Measurements from ENCODE around the gene LACTBL1.

LACTBL1 gene

DNA sequence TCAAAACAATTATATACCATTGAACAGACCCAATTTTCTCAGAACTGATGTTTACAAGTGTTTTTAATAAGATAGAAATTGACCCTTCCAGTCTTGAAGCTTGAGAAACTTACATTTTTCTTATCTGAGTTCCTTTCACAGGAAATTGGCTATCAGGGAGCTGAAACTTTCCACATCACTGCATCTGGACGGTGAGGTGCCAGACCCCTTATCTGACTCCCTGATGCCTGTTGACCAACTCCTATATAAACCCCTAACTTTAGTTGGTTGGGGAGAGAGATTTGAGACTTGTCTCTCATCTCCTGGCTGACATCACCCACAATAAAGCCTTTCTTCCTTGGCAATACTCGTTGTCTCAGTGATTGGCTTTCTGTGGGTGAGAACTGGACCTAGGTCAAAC lies 31.4 kb downstream of the LACTBL1 start:
- DNase-seq, result no peak

DNA sequence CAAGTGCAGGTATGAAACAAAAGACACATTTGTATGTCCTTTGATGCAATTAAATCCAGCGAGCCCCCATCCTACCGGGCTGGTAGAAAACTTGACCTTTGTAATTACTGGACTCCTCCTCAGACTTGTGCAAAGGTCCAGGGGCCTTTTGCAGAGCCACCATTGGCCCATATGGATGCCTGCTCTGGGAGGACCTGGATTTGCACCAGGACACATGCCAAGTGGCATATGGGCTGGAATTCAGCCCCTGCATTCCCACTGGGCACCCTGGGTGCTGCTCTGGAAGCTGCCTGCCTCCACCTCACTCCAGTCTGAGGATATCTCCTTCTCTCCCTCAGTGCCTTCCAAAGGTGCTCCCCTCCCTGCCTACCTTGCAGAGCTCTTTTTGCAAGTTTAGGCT lies 36.0 kb downstream of the LACTBL1 start:
- no peak for DNase-seq

DNA sequence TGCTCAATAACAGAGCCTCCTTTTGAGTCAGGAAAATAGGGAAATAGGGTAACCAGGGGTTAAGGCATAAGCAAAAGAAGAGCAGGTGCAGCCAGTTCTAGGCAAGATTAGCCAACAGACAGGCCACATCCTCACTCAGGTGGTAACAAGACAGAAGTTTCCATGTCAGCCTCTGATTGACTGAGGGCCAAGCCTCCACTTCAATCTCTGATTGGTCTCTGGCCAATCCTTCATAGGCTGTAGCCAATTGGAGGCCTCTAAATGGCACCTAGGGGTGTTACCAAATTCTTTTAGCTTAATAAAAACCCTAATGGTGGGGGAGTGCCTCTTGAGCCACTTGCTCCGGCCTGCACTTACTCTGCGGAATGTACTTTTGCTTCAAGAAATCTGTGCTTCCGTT lies 37.2 kb downstream of the LACTBL1 start:
- DNase-seq, result no peak

DNA sequence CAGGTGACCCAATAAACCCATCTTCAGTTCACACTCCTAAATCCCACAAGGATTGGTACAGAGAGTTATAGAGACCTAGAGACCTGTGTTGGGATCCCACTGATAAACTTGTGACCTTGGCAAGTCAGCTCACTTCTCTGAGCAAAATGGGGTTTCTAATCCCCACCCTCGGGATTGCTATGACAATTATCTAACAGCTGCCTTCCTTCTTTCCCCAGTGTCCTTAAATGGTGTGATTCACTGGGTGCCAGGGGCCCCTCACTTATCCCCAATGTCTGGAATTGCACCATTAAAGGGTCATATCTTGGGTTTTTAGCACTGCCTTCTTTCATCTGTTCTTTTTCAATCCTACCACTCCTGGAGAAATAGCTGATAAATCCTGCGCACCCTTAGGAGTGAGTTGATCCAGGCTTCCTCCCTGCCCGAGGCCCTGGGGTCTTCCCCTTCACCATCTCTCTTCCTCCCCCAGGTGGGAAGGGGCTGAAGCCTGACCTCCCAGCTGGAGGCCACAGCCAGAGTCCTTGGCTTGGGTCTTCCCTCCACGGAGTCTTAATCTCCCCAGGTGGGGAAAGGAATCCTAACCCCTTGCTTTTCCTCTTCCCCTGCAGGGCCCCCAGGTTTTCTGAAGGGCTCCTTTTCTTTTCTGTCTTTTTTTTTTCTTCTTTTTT lies 39.7 kb downstream of the LACTBL1 start:
- no peak for DNase-seq

DNA sequence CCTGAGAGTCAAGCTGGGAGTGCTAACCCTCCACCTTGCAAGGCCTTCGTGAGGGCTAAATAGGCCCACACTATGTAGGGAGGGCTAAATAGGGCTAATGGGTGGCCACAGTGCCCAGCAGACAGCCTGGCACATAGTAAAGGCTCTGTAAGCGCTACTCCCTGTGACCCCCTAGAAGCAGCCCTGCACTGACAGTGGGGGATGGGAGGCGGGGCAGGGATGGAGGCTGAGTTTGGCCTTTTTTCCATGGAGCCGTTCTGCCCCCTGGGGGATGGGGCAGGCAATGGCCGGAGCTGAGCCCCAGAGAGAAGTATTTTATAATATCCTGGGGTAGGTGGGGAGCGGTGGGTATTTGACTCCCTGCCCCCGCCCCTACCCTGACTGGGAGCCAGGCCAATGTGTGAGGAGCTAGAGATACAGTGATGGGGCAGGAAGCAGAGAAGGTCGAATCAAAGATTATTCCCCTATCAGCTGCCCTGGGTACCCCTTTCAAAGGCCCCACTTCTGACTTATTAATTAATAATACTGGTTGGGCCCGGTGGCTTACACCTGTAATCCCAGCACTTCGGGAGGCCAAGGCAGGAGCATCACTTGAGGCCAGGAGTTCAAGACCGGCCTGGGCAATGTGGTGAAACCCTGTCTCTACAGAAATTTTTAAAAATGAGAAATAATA lies 42.3 kb downstream of the LACTBL1 start:
- DNase-seq, result no peak

DNA sequence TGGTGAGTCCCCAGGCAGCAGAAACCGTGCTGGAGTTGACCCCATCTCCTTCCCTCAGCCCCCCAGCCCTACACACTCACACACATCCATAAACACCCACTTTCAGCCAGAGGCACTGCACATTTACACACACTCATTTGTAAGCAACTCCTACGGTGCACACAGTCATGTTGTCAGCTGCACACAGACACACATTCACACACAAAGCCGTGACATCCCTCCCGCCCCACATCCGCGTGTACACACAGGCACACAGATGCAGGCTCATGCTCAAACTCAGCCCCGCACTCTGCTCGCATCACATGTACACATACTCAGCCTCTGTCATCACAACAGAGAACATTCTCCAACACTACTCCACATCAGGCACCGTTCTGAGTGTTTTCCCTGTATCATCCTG lies 47.6 kb downstream of the LACTBL1 start:
- no peak for DNase-seq

DNA sequence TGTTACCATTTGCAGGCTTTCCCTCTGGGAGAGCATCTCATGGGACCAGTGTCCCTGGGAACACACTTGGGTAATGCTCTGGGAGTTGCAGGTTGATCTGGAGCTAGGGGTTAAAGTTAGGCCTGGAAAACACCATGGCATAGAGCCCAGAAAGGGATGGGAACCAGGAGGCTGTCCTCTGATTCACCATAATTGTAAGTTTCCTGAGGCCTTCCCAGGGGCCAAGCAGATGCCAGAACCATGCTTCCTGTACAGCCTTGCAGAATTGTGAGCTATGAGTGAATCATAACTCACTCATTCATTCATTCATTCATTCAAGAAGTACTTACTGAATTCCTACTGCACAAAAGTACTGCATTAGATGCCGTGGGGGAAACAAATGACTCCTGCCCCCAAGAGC lies 50.0 kb downstream of the LACTBL1 start:
- DNase-seq, result no peak

DNA sequence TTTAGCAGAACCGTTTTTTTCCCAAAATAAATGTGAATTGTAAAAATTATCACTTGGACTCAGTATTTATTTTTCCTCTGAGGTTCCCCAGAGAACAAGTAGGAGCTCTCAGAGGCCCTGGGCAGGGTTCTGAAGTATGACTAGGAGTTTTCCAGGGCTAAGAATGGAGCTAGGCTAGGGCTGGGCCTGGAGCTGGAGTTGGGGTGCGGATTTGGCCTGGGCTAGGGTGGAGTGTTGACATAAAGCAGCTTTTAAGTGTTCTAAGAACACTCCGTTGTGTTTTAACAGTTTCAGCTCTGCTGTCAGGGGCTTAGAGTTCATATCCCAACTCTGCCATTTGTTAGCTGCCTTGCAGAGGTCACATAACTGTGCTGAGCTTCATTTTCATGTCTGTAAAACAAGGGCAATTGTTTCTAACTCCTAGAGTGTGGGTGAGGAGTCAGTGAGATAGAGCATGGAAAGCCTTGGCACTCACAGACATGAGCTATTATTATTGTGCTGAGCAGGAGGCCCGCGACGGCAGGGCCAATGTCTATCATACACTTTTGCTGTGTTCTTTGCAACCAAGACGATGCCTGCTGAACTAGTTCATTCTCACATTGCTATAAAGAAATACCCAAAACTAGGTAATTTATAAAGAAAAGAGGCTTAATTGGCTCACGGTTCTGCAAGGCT lies 51.1 kb downstream of the LACTBL1 start:
- no peak for DNase-seq

DNA sequence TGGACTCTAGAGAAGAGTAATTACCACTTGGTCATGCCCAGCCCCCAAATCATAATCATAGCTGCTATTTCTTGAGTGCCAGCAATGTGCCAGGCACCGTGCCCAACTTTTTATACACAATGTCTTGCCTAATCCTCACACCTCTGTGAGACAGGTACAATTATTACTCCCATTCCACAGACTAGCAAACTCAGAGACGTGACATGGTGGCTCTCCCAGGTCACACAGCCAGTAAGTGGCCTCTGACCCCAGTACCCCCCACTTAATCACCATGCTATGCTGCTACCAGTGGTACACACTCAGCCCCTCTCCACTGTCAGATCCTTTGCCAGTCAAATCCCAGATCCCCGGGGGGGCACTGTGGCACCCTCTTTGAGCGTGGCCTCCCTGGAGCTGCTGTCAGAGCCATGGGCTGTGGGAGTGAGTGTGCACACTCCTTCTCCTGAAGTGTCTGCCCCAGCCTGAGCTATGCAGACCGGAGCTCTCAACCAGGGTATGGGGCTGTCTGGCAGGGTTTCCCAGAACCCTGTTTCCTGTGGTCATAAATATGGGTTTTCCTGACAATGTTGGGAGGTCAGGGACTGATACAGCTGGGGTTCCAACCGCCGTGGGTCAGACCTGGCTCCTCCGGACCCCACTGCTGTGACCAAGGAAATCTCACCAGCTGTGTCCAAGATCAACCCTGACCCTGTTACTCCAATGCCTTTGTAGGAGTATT lies 51.8 kb downstream of the LACTBL1 start:
- no peak for DNase-seq

DNA sequence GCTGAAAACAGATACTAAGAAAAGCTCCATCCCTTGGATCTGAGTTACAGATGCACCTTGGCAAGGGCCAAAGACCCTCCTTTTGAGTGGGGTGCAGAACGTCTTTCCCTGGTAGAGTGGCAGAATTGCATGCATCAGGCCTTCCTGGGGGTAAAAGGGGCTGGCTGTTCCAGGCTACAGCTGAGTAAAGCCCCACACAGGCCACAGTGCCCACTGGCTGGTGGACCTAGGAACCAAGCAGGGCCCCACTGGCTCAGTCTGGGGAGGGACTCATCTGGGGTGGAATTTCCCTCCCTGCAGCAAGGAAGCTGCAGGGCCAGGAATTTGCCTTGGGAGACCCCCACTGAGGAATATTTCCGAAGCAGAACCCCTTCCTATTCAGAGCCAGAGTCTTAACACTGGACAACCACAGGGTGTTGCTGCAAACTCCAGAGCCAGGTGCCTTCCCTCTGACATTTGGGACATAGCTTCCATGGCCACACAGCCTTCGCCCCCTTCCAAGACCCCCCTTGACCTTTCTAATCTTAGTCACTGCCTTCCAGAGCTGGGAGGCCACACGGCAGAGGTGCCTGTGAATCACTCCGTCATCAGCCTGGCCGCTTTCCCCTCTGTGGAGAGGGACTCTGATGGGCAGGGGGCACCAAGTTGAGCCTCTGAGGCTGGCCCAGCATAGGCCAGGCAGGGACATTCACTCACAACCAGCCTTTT lies 52.5 kb downstream of the LACTBL1 start:
- DNase-seq, result no peak

DNA sequence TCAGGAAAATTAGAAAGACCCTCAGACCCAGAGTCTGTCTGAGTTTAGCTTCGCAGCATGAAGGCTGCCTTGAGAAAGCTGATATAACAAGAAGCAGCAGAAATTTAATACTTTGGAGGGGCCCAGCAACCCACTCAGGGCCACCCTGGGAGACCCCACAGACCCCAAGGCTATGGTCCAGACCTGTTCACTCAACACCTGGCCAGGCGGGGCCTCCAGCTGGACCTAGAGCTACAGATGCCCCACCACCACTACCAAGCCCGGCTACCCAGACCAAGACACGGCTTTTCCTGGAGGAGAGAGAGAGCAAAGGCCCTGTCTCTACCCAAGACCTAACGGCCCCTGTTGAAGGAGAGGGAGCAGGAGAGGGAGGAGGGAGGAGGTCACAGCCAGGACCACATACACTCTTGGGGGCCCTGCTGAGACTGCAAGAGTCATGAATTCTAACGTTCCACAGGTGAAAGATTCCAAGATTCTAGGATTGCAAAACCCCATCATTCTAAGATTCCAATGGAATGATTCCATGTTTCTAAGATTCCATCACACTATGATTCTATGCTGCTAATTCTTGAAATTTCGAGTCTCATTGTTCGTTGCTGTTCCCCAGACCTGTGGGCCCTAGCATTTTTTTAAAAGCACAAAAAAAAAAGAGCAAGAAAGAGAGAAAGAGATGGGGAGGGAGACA lies 53.2 kb downstream of the LACTBL1 start:
- no peak for DNase-seq

DNA sequence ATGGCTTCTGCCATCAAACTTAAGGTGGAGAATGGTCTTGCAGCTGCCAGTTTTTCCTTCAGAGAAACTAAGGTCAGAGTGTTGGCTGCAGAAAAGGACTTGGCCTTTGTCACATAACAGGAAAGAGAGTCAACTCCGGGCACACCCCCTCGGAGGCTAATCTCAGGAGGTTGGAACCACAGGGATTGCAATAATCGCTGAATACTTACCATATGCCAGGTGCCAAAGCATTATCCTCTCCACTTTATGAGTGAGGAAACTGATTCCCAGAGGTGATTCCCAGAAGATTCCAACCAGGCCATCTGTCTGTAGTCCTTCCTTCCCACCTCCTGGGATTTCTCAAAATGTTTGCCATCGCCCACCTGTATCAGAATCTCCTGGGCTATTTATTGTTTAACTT lies 54.0 kb downstream of the LACTBL1 start:
- no peak for DNase-seq

DNA sequence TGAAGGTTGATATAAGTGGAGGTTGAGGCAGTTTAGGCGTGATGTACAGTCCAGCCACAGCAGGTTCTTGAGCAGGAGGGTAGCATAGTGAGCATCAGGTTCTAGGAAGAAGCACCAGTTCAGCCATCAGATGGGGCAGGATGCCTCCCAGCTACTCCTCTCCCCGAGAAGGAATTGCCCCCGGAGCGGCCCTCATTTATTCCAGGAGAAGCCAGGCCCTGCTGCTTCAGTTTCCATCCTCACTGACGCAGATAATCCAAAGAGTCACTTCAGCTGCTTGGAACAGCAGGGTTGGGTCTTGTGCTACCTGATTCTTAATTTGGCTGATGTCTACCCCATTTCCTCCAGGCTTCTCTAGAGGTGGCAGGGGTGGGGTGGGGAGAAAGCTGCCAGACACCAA lies 54.7 kb downstream of the LACTBL1 start:
- DNase-seq, result no peak

DNA sequence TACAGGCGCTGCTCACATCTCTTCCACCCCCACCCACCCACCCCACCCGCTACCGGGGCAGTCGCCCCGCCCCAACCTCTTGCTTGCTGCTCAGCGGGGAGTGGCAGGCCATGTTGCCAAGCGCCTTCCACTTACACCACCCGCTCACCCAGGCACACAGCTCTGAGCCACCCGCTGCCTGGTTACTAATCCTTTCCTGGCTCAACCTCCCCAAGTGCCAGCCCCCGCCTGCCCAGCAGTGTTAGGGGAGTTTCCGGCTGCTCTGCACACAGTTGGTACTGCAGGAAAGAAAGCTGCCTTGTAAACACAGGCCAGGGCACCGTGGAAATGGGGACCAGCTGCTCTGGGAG lies 56.2 kb downstream of the LACTBL1 start:
- no peak for DNase-seq

DNA sequence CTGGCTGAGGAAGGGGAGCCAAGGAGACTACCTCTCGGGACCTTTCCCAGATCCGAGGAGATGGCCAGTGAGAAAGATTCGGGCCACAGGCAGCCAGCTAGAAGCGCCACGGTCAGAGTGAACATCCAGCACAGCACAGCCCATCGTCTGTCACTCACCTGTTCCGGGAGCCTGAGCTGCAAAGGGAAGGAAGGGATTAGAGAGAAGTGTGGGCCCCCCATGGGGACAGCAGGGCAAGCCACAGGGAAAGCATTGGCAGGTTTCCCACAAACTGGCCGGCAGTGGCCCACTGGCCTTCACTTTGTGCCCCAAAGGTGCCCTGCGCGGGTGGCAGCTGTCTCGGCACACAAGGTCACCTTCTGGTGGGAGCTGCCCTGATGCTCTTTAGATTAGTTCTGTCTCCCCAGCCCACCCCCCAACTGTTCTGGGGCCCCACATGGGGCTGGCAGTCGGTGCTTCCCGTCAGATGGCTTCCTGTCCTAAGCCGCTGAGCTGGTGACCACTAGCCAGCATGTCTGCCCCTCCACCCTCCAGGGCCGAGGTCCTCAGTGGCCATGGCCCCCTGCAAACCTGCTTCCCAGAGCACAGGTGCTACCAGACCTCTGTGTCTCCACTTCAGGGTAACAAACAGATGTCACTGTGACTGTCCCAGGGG lies 56.7 kb downstream of the LACTBL1 start:
- DNase-seq, result no peak

DNA sequence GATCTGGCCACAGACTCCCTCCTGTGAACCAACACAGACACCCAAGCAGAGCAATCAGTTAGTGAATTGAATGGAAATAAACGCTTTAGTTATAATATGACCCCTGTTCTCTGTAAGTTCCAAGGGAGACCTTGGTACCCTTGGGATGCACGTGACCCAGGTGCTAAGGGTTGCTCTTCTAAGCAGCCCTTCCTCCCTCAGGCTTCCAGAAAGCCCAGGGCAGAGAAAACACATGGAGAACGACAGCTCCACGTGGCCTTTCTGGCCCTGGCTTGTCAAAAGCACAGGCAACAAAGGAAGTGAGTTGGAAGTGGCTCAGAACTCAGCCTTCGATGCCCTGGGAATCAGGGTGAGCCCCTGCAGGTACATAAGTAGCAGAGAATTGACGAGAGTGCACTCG lies 57.4 kb downstream of the LACTBL1 start:
- DNase-seq, result no peak

DNA sequence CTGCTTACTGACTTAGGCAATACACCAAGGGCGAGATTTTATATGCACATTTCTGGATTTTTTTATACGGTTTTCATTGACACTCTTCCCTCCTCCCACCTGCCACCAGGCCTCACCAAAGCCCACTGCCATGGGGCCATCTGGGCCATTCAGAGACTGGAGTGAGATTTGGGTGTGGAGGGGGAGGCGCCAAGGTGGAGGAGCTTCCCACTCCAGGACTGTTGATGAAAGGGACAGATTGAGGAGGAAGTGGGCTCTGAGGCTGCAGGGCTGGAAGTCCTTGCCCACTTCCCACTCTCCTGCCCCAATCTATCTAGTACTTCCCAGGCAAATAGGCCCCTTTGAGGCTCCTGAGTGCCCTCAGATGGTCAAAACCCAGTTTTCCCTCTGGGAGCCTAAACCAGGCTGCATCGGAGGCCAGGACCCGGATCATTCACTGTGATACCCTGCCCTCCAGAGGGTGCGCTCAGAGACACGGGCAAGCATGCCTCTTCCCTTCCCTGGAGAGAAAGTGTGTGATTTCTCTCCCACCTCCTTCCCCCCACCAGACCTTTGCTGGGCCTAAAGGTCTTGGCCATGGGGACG lies 57.9 kb downstream of the LACTBL1 start:
- DNase-seq, result no peak

DNA sequence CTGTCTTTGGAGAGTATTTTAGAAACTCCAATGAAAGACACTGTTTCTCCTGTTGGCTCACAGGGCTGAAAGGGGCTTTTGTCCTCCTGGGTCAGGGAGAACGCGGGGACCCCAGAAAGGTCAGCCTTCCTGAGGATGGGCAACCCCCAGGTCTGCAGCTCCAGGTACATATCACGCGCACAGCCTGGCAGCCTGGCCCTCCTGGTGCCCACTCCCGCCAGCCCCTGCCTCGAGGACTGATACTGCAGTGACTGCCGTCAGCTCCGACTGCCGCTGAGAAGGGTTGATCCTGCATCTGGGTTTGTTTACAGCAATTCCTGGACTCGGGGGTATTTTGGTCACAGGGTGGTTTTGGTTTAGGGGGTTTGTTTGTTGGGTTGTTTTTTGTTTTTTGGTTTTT lies 58.5 kb downstream of the LACTBL1 start:
- DNase-seq, result no peak

DNA sequence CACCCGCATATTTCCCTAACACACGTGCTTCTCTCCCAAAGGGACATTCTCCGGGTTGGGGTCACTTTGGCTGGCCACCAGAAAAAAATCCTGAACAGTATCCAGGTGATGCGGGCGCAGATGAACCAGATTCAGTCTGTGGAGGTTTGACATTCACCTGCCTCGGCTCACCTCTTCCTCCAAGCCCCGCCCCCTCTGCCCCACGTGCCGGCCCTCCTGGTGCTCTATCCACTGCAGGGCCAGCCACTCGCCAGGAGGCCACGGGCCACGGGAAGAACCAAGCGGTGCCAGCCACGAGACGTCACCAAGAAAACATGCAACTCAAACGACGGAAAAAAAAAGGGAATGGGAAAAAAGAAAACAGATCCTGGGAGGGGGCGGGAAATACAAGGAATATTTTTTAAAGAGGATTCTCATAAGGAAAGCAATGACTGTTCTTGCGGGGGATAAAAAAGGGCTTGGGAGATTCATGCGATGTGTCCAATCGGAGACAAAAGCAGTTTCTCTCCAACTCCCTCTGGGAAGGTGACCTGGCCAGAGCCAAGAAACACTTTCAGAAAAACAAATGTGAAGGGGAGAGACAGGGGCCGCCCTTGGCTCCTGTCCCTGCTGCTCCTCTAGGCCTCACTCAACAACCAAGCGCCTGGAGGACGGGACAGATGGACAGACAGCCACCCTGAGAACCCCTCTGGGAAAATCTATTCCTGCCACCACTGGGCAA lies 59.1 kb downstream of the LACTBL1 start:
- no peak for DNase-seq

DNA sequence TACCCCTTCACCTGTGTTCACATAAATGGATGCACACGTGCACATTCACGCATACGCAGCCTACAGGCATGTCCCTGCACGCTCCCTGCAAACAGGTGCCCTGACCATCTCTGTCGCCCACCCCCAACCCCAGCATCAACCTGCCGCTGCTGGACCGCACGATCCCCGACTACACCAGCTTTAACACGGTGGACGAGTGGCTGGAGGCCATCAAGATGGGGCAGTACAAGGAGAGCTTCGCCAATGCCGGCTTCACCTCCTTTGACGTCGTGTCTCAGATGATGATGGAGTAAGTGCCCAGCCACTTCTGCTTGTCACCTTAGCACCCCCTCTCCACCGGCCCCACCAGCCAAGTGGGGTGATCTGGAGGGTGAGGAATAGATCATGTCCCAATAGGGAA lies 60.4 kb downstream of the LACTBL1 start:
- DNase-seq, result no peak
